Fibroblast of peridontal ligament (primary cell): ENCODE data around the gene RAD51B.
"Not testable (repeated sequence)": the region's sequence is repeated elsewhere in the genome, so short reads cannot be mapped to it uniquely, and the experiment has no call there.

ENCODE experiments used
- DNase-seq: peaks from one replicate; pipeline ENCODE4 v3.0.0-alpha.2; 2010; ENCODE audit errors: extremely low read depth

Gene RAD51B

DNA sequence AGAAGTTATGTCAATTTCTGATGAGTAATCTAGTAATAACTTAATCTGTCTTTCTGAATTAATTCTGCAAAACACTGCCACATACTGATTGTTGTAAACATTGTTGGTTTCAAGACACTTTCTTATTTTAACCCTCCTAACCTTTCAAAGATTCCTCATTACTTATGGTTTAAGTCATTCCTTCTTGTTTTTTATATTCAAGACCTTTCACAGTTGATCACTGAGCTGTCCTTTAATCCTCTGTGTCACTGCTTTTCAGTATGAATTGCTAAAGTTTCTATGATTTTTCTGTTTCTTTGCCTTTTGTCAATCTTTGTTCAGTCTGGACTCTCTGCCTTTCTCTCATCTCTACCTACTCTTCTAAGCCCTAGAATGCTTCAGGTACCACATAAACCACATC lies 164.7 kb downstream of the RAD51B start:
- no peak for DNase-seq

DNA sequence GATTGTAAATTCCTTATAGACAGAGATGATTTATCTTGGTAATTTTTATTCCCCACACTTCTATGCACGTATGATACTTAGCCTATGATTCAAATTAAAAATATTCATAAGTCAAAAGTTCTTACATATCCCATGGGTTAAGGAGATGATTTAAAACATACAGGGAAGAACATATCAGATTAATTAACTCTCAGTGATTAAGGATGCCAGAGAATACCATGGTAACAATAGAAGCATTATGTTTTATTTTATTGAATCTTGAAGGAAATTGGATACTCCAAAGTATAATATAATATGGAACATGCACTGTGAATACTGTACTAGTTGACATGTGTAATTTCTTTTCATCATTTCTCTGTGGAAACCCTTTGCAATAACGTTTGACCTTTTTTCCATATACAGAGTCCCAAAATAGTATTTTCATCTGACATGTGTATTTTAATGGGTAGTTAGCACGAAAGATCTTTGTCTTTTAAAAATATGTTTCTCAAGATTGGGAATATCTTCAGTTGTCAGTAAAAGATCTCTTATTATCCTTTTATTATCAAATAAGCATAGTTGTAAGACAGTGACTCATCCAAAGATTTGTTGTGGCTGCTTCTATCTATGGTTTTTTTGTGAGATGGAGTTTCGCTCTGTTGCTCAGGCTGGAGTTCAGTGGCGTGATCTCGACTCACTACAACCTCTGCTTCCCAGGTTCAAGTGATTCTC lies 166.7 kb downstream of the RAD51B start:
- DNase-seq, result peak; percentile 67

DNA sequence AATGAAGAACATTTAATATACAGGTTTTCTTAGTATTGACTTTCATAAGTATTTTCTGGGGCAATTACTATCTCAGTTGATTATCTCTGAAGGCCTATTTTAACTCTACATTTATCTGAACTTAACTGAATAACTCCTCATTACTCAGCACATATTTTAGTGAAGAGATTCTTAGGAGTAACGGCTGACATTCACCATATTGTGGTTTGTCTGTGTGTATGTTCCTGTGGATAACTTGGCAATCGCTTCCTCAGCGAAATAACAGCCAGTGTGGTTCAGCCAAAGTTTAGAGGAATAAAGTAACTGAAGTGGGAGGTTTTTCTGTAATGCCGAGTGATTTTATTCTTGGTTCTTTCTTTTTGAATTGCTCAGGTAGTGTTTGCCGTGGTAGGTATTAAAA lies 168.0 kb downstream of the RAD51B start:
- peak; percentile 97 for DNase-seq

DNA sequence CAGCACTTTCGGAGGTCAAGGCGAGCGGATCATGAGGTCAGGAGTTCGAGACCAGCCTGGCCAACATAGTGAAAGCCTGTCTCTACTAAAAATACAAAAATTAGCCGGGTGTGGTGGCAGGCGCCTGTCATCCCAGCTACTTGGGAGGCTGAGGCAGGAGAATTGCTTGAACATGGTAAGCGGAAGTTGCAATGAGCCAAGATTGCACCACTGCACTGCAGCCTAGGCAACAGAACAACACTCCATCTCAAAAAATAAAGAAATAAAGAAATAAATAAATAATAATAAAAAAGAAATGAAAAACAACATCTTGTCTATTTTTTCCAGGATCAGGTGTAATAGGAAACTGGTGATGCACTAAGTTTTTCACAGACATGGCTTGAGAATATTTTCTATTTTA lies 168.6 kb downstream of the RAD51B start:
- DNase-seq, result not testable (repeated sequence)

DNA sequence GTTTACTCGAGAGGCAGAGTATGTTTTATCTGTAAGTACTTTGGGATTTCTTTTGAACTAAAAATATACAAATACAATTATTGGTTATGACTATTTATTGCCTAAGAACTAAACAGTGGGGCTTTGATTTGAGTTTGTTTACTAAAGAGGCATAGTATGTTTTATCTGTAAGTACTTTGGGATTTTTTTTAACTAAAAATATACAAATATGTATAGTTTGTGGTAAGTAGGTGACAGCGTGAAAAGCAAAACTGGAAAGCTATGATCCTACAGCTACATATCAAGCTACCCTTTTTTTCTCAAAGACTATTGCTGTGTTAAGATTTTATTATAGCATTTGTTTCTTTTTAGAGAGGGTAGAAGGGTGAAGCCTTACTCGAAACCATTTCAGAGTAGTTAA lies 171.0 kb downstream of the RAD51B start:
- no peak for DNase-seq

DNA sequence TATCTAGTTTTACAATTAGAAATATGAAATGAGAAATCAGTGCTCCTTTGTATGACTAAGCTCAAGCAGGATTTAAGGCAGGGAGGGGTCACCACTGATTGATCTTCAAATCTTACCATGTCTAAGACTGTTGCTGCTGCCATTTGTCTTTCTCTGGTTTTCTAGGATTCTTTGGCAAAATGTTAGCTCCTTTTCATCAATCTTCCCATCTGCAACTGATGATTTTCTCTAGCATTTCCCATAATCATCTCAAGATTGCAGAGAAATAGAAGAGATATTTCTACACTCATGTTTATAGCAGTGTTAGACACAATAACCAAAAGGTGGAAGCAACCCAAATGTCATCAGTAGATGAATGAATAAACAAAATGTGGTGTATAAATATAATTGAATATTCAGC lies 175.0 kb downstream of the RAD51B start:
- peak; percentile 63 for DNase-seq

DNA sequence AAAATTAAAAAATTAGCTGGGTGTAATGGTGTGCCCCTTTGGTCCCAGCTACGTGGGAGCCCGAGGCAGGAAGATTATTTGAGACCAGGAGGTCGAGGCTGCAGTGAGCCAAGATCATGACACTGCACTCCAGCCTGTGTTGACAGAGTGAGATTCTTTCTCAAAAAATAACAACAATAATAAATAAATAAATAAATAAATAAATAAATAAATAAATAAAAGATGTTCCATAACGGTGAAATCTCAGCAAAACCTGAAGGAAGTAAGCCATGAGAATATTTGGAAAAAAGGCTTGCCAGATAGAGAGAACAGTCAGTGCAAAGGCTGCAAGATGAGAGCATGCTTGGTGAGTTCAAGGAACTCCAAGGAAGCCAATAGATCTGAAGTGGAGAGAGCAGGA lies 176.7 kb downstream of the RAD51B start:
- no peak for DNase-seq

DNA sequence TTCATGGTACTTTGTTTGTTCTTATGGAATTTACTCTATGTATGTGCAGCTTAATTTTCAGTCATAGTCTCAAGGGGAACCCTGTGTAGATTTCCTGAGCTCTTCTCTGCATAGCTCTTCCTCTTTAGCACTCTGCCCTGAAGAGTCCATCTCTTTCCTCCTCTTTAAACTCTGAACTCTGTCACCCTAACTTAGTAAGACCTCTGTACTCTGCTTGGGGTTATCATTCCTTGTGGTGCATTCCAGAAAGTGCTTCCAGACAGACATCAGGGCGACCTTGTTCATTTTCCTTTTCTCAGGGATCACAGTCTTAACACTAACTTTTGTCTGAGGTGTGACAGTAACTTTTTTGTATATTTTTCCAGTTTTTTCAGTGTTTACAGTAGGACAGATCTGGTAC lies 179.3 kb downstream of the RAD51B start:
- DNase-seq, result no peak

DNA sequence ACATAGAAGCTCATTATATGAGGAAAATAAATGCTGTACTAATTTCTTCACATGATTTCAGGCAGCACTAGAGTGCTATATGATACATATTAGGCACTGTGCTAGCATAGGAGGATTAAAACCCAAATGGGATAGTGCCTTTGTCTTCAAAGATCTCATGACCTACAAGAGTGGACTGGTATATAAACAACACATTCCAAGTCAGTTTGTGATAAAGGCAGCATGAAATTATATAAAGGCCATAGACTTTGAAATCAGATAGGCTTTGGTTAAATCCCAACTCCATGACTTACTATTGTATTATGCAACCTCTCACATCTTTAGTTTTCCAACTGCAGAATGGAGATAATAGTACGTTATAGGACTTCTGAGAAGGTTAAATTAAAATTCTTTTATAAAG lies 179.7 kb downstream of the RAD51B start:
- DNase-seq, result peak; percentile 90

DNA sequence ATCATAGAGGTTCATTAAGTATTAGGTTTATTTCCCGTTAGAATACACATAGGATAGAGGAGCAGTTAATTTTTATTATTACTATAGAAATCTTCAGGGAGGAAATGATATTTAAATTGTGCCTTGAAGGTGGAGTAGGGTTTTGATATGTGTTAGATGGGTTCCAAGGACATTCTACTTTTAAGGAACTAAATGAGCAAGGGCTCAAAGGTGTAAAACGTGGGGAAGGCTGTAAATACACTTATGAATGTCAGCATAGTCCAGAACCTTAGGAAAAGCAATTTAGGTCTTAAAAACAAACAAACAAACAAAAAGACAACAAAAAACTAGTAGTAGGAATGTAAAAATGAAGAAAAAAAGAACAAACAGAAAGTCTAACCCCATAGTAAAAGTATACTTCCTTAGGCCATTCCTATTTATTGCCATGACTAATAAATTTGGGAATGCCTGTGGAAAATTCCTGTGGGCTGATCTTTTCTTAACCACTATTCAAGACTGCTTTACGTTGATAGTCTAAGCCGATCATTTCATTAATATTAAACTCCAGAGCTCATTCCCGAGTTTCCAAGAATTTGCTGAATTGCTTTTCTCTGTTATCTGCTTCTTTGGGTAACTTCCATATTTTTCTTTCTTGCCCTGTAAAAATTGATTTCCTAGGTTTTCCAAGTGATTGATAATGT lies 180.3 kb downstream of the RAD51B start:
- DNase-seq, result peak; percentile 80

DNA sequence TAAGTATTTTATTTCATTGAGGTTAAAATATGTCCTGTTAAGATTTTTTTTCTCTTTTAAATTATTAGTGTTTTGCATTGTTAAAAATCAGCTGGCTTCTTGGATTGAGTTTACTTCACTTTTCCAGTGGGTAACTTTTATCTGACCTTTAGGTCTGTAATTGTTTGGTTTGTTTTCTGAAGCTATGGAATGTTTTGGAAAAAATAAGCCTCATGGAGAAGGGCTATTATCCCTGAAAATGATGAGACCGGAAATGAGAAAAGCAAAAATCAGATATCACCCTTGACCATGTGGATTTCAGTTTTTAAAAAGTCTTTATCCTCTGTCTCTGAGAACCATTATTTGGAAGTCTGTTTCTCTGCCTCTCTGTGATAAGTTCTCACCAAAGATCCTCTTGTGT lies 180.9 kb downstream of the RAD51B start:
- no peak for DNase-seq

DNA sequence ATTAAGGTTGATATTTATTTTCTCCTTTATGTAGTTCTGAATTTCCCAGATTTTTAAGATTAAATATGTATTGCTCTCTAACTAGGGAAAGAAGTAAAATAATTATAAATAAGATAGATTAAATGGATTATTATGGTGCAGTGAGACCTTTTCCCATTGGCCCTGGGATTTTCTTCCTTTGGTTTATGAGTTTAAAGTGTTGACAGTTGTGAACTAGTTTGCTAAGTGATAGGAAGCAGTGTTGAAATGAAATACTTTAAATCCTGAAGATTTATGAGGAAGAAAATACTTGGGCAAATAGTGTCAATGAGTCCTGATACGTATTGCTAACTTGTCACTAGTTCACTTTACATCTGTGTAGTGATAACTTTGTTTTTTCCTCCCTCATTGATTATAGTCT lies 188.9 kb downstream of the RAD51B start:
- no peak for DNase-seq

DNA sequence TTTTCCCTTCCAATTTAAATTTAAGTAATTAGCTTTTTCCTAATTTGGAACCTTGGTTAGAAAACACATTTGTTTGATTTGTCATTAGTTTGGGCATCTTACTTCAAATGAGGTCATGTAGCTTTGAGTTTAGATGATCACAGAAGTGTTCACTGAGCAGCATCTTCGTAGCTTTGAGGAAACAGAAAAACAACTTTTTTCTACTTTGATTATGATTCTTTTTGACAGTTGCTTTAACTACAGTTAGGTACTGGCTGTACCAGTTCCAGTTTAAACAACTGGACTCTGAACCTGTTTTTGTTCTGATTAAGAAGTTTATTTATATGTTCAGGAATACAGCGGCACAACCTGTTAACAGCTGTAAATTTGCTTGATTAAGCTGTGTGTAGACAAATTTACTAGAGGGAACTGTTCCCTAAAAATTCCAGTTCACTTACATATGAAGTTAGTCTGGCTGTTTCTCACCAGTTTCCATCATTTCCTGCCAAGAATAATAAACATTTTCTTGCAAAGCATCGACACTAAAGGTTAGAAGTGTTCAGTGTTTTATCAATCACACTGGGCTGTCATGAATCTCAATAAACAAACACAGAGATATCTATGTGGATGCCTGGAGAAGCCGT lies 191.9 kb downstream of the RAD51B start:
- peak; percentile 88 for DNase-seq

DNA sequence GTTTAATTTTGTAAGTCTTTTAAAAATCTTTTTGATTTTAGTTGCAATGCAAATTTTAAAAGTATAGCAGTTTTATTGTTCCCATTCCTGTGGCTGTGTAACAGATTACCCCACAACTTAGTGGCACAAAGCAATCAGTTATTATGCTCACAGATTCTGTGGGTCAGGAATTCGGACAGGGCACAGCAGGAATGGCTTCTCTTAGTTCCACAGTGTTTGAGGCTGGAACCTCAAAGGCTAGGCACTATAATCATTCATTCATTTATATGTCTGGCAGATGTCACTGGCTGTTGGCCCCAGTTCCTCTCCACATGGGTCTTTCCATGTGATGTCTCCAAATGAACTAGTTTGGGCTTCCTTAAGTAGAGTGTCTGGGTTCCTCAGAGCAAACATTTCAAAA lies 193.3 kb downstream of the RAD51B start:
- DNase-seq, result no peak

DNA sequence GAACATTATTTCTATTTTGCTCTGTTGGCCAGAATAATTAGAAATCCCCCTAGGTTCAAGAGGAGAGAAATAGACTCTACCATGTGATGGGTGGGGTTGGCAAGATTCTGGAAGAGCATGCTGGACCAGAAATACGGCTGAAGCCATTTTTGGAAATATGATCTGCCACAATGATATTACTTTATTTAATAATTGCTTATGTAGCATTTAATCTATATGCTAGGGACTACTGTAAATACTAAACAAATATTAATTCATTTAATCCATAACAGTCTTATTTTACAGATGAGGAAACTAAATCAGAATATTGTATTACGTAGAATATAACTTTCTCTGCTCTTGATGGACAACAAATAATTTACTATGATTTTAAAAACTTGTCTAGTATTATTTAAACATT lies 193.7 kb downstream of the RAD51B start:
- no peak for DNase-seq

DNA sequence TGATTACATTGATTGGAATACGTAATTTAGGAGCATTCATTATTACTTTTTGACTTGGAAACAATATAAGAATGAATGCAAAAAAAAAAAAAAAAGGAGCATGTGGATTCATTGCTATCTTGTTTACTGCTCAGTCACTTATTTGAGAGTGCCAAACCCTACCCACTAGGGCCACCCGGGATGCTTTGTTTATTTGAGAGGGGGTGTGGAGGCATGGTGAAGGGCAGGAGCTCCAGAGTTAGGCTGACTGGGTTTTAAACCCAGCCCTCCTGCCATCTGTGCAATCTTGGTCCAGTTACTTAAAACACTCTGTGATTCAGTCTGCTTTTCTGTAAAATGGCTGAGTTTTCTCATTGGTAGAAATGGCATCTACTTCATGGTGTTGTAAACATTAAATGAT lies 195.2 kb downstream of the RAD51B start:
- DNase-seq, result no peak

DNA sequence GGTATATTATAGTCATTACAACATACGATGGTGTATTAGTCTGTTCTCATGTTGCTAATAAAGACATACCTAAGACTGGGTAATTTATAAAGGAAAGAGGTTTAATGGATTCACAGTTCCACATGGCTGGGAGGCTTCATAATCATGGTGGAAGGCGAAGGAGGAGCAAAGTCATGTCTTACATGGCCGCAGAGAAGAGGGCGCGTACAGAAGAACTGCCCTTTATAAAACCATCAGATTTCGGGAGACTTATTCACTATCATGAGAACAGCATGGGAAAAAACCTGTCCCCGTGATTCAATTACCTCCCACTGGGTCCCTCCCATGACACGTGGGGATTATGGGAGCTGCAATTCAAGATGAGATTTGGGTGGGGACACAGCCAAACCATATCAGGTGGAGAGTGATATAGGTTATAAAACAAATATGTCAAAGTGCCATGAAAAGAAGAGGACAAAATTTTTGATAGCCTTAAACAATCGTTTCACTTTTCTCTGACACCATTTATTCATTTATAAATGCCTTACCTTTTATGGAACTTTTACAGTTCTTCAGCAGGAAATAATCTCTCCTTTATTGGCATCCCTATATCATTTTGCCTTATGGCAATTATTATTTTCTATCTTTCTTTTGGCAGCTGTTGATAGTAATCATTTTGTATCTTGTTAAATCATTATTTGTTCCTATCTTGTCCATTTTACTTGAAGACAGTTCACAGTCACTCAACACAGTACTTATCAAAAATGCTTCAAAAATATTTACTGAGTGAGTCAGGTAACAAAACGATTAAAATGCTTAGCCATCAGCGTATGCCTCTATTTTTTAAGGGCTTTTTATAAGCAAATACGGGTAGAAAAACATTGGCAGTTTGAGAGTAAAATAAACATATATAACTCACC lies 196.0 kb downstream of the RAD51B start:
- DNase-seq, result no peak

DNA sequence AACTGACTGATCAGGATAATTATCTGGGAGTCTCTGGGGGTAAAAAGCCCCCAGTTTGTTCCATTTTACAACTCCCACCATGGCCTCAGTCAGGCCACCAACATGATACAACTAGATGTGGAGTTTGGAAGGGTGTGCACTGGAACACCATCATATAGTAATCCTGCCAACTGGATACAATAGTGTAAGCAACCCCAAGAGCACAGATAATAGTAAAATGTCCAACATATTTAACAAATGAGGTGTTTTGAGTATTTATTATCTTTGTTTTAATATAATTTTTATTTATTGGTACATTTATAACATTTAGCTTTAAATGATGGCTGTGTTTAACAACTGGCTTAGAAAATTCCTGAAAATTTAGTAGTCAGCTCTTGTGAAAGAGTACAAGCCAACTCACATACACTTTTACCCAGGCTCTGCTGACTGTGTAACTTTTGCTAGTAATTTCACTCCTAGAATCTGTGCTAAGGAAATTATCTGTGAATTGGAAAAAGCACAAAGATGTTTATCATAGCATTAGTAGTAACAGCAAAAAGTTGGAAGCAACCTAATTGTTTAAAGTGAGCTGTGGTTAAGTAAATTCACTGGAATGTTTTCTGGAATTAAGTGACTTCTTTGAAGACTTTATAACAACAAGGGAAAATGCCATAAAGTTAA lies 196.8 kb downstream of the RAD51B start:
- DNase-seq, result peak; percentile 68

DNA sequence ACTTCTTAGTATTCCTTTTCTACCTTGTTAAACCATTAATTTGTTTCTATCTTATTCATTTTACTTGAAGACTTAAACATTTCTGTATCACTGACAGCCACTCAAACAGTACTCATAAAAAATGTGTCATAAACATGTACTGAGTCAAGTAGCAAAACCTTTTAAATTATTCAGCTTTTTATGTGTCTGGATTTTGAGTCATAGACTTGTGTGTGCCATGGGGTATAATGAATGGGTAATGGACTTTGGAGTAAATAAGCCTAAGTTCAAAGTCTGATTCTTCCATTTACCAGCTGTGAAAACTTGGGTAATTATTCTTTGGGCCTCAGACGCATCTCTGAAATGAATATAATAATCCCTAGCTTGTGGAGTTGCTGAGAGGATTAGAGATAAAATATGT lies 199.0 kb downstream of the RAD51B start:
- DNase-seq, result no peak

DNA sequence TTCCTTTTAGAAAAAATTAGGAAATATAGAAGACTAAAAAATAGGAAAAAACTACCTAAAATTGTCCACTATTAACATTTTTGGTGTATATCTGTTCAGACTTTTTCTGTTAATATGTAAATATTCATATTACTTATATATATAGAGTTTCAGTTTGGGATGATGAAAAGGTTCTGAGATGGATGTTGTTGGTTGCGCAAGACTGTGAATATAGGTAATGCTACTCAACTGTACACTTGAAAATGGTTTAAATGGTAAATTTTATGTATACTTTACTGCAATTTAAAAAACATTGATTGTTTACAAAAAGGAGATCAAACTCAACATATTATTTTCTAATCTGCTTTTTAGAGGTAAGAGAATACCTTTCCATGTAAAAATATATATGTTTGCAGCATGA lies 200.9 kb downstream of the RAD51B start:
- no peak for DNase-seq

DNA sequence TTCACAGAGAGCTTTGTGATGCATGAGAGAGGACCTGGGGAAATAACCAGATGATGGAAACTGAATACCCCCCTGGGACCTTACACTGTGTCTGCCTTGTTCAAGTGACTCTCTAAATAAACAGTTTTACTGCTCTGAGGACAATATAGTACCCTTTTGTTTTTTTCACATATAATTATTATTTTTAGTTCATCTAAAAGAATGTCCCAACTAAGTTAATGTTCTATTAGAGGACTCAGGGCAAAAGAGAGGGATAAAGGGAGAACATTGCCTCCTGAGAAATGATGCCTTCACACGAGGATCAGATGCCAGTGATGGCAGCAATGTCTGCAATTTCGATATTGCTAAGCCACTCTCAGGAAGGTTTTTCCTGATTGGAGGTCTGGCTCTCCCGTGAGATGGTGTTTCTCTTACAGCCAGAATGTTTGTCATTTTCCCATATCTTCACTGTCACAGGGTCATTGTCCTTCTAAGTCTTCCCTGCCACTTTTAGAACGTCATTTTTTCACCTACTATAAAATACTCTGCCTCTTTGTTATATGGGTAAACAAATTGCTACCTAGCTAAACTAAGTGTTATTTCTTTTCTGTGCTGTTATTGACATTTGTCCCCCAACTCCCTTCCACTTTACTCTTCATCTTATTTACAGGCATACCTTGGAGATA lies 201.6 kb downstream of the RAD51B start:
- DNase-seq, result no peak
